KOPT-K1 (cell line): ENCODE data around the gene FLG2.
"Not testable (repeated sequence)": the region's sequence is repeated elsewhere in the genome, so short reads cannot be mapped to it uniquely, and the experiment has no call there.

Experiments used
- H3K27ac ChIP-seq: fragments of 200-600 bp; sonication (generic); 2 replicates; pipeline ENCODE4 v1.5.1; 2016; ENCODE audit warnings: antibody characterized with exemption, mild to moderate bottlenecking, low read depth, low read length; ENCODE audit not compliant: poor library complexity, severe bottlenecking
- H3K36me3 ChIP-seq: fragments of 200-600 bp; sonication (generic); 2 replicates; pipeline ENCODE4 v1.5.1; 2017; ENCODE audit warnings: antibody characterized with exemption, mild to moderate bottlenecking, low read length, moderate library complexity; ENCODE audit not compliant: insufficient read depth
- H3K9me3 ChIP-seq: fragments of 200-600 bp; sonication (generic); 2 replicates; pipeline ENCODE4 v1.5.1; 2017; ENCODE audit warnings: antibody characterized with exemption, low read length, mild to moderate bottlenecking; ENCODE audit not compliant: insufficient read depth, poor library complexity, severe bottlenecking

The FLG2 gene

DNA sequence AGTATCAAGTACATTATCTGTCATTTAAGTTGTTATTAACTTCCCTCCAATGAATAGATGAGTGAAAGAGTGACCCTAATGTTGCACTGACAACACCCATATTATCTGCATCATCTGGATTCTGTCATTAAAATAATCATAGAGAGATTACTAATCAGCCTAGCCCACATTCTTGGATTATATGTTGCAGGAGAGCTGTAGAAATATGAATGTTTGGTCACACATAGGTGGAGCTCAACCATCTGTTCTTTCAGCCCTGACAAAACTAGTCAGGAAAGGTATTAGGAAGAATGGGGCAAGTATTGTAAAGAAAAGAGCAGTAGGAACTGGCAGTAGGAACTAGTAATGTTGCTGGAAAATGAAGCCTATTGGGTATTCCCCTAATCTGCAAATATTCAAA, 15.4 kb downstream of the FLG2 start:
- H3K27ac ChIP-seq, result no peak overlapping the region
- H3K9me3 ChIP-seq, result no peaks in the 10 kb centered on the region

DNA sequence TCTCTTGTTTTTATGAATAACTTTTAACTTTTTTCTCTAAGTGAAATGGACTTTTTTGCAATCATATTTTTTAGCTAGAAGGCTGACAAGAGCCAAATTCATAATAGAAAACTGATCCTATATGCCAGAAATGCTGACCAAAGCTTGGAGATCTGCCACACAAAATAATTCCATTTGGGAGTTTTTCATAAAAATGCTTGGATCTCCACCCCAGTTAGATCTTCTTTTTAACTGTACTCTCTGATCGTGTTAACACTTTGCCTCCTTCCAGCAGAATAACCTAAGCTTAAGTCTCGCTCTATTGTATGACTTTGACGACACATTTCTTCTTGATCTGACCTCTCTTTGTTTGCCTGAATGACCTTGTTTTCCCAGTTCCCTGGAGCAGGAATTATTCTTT, 16.8 kb downstream of the FLG2 start:
- no peaks in the 10 kb centered on the region for H3K36me3 ChIP-seq
- H3K9me3 ChIP-seq, result no peaks in the 10 kb centered on the region
- H3K27ac ChIP-seq, result no peak overlapping the region

More for the DNA sequence above, 15.4 kb downstream of the FLG2 start:
- no peaks in the 10 kb centered on the region for H3K36me3 ChIP-seq

DNA sequence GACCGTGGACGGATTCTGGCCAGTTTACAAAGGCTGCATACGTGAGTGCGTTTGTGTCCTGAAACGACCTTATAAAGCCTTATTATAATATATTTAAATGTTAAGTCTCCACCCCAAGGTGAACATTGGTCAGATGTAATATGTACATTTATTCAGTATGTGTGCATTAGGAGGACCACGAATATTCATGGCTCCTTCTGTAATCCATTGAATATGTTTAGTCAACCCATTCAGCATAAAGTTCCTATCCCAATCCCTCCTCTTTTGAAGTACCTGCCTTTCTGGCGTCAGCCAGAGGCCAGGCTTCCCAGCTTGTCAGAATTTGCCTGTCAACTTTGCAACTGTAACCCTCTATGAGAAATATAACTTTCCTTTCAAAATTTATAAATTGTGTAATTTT, 24.4 kb downstream of the FLG2 start:
- Histone ChIP-seq H3K27ac (no peak overlapping the region), H3K9me3 (no peaks in the 10 kb centered on the region)

DNA sequence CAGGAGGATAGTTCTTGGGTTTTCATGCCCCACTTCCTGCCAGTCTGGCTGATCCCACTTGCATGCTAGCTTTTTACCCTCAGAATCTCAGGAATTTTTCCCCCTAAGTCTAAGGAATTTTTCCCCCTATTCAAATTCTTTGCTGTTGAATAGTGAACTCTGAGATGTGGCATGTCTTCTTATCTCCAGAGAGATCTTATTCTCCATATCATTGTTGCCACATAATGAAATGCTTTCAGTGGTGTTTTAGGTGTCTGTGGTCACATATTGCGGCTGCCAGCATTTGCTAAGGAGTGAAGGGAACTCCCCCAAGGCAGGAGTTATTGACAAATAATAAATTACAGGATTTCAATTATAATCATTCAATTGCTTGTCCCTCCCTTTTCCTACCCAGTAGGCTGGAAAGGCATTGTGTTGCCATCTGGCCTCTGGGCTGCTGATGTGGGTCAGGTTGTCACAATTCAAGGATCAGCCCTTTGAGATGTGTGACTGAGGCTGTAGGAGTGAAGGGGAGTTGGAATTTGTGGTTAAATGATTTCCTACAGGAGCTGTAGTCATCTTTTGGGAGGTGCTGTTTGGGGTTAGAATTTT, 30.9 kb downstream of the FLG2 start:
- Histone ChIP-seq H3K36me3 (no peaks in the 10 kb centered on the region), H3K9me3 (no peaks in the 10 kb centered on the region), H3K27ac (no peak overlapping the region)

More for the DNA sequence above, 24.4 kb downstream of the FLG2 start:
- H3K36me3 ChIP-seq, result no peaks in the 10 kb centered on the region

DNA sequence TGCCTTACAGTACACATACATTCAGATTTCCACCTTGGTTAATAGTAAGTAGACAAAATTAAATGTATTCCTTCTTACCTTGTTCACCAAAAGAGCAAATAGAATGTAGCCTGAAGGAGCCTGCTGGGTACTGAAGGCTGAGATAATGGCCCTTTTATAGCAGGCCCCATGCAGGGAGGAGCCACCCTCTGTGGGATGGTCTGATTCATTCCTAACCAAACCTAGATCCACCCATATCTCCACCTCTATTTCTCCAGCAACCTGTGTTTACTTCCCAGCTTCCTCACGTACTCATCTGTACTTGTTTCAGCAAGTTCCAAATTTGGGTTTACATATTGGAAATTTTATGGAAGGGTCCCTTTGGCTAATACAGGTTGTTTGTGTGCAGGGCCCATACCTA, 34.7 kb downstream of the FLG2 start, which contains the start of gene FLG:
TSS of gene FLG (minus strand) at position 129 of the 400 bp plus-strand sequence. CDS start 9,783 bp downstream, outside the sequence.
- Histone ChIP-seq H3K27ac (no peak within 1 kb of the TSS), H3K36me3 (no peaks in the 10 kb centered on the region), H3K9me3 (no peaks in the 10 kb centered on the region)

DNA sequence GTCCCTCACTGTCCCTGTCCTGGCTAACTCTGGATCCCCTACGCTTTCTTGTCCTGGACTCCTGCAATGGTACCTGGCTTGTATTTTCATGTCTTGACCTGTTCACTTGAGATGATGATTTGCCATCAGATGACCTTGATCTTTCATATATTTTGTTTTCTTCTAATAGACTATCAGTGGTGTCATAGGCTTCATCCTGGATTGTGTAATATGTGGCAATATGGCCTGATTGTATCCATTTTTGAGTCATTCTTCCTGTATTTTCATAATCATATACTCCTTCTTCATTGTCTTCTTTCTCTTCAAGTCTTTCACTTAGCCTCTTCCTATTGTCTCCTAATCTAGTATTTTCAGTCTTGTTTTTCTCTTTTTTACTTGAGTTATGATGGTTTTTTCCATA, 45.8 kb downstream of the FLG2 start:
- Histone ChIP-seq H3K9me3 (no peaks in the 10 kb centered on the region), H3K27ac (no peak overlapping the region)

DNA sequence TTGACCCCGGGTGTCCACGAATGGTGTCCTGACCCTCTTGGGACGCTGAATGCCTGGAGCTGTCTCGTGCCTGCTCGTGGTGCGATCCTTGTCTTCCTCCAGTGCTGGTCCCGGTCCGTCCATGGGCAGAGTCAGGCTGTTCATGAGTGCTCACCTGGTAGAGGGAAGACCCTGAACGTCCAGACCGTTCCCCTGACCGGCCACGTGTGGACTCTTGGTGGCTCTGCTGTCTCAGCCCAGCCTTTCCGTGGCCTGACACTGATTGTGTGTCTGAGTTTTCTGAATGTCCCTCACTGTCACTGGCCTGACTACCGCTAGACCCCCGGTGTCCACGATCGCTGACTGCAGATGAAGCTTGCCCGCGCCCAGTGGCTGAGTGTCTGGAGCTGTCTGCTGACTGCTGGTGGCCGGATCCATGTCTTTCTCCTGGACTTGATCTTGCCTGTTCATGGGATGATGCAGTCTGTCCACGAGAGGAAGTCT, 46.4 kb downstream of the FLG2 start:
- no peaks in the 10 kb centered on the region for H3K36me3 ChIP-seq
- no peaks in the 10 kb centered on the region for H3K9me3 ChIP-seq
- no peak overlapping the region for H3K27ac ChIP-seq

More for the DNA sequence above, 45.8 kb downstream of the FLG2 start:
- H3K36me3 ChIP-seq, result no peaks in the 10 kb centered on the region

DNA sequence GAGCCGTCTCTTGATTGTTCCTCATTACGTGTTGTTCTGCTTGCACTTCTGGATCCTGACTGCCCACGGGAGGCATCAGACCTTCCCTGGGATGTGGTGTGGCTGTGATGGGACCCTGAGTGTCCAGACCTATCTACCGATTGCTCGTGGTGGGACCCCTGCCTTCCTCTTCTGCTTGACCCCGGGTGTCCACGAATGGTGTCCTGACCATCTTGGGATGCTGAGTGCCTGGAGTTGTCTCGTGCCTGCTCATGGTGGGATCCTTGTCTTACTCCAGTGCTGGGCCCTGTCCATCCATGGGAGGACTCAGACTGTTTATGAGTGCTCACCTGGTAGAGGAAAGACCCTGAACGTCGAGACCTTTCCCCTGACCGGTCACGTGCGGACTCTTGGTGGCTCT, 47.6 kb downstream of the FLG2 start:
- not testable (repeated sequence) for H3K9me3 ChIP-seq, H3K36me3 ChIP-seq, H3K27ac ChIP-seq

DNA sequence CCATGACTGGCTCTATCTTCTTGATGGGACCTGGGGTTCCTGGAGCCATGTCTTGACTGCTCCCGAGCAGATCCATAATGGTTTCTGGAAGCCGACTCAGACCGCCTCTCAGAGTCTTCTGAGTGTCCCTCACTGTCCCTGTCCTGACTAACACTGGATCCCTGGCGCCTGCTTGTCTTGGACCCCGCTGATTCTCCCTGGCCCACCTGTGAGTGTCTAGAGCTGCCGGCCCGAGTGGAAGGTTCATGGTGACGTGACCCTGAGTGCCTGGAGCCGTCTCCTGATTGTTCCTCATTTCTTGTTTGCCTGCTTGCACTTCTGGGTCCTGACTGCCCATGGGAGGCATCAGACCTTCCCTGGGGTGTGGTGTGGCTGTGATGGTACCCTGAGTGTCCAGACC, 49.9 kb downstream of the FLG2 start:
- H3K27ac ChIP-seq, result no peak overlapping the region
- H3K36me3 ChIP-seq, result no peaks in the 10 kb centered on the region
- H3K9me3 ChIP-seq, result no peaks in the 10 kb centered on the region

DNA sequence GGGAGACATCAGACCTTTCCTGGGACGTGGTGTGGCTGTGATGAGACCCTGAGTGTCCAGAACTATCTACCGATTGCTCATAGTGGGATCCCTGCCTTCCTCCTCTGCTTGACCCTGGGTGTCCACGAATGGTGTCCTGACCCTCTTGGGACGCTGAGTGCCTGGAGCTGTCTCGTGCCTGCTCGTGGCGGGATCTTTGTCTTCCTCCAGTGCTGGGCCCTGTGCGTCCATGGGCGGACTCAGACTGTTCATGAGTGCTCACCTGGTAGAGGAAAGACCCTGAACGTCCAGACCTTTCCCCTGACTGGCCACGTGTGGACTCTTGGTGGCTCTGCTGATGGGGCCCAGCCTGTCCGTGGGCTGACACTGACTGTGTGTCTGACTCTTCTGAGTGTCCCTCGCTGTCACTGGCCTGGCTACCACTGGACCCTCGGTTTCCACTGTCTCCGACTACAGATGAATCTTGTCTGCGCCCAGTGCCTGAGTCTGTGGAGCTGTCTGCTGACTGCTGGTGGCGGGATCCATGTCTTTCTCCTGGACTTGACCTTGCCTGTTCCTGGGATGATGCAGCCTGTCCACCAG, 50.4 kb downstream of the FLG2 start:
- H3K36me3 ChIP-seq, H3K9me3 ChIP-seq, H3K27ac ChIP-seq: not testable (repeated sequence)

DNA sequence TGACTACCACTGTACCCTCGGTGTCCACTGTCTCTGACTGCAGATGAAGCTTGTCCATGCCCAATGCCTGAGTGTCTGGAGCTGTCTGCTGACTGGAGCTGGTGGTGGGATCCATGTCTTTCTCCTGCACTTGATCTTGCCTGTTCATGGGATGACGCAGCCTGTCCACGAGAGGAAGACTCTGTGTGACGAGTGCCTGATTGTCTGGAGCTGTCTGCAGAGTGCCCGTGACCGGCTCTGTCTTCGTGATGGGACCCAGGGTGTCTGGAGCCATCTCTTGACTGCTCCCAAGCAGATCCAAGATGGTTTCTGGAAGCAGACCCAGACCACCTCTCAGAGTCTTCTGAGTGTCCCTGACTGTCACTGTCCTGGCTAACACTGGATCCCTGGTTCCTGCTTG, 51.0 kb downstream of the FLG2 start:
- H3K36me3 ChIP-seq, H3K9me3 ChIP-seq, H3K27ac ChIP-seq: not testable (repeated sequence)

DNA sequence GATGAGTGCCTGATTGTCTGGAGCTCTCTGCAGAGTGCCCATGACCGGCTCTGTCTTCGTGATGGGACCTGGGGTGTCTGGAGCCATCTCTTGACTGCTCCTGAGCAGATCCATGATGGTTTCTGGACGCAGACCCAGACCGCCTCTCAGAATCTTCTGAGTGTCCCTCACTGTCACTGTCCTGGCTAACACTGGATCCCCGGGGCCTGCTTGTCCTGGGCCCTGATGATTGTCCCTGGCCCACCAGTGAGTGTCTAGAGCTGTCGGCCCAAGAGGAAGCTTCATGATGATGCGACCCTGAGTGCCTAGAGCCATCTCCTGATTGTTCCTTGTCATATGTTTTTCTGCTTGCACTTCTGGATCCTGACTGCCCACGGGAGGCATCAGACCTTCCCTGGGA, 51.8 kb downstream of the FLG2 start:
- not testable (repeated sequence) for H3K27ac ChIP-seq, H3K36me3 ChIP-seq, H3K9me3 ChIP-seq

DNA sequence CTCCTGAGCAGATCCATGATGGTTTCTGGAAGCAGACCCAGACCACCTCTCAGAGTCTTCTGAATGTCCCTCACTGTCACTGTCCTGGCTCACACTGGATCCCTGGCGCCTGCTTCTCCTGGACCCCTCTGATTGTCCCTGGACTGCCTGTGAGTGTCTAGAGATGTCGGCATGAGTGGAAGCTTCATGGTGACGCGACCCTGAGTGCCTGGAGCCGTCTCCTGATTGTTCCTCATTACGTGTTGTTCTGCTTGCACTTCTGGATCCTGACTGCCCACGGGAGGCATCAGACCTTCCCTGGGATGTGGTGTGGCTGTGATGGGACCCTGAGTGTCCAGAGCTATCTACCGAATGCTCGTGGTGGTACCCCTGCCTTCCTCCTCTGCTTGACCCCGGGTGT, 53.7 kb downstream of the FLG2 start:
- not testable (repeated sequence) for H3K36me3 ChIP-seq, H3K9me3 ChIP-seq, H3K27ac ChIP-seq

DNA sequence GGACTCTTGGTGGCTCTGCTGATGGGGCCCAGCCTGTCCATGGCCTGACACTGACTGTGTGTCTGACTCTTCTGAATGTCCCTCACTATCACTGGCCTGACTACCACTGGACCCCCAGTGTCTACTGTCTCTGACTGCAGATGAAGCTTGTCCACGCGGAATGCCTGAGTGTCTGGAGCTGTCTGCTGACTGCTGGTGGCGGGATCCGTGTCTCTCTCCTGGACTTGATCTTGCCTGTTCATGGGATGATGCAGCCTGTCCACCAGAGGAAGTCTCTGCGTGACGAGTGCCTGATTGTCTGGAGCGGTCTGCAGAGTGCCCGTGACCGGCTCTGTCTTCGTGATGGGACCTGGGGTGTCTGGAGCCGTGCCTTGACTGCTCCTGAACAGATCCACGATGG, 55.0 kb downstream of the FLG2 start:
- not testable (repeated sequence) for H3K9me3 ChIP-seq, H3K36me3 ChIP-seq

DNA sequence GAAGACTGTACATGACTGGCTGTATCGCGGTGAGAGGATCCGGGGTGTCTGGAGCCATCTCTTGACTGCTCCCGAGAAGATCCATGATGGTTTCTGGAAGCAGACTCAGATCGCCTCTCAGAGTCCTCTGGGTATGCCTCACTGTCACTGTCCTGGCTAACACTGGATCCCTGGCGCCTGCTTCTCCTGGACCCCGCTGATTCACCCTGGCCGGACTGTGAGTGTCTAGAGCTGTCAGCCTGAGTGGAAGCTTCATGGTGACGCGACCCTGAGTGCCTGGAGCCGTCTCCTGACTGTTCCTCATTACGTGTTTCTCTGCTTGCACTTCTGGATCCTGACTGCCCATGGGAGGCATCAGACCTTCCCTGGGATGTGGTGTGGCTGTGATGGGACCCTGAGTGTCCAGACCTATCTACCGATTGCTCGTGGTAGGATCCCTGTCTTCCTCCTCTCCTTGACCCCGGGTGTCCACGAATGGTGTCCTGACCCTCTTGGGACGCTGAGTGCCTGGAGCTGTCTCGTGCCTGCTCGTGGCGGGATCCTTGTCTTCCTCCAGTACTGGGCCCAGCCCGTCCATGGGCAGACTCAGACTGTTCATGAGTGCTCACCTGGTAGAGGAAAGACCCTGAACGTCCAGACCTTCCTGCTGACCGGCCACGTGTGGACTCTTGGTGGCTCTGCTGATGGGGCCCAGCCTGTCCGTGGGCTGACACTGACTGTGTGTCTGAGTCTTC, 56.5 kb downstream of the FLG2 start:
- not testable (repeated sequence) for H3K36me3 ChIP-seq, H3K27ac ChIP-seq, H3K9me3 ChIP-seq

More for the DNA sequence above, 55.0 kb downstream of the FLG2 start:
- not testable (repeated sequence) for H3K27ac ChIP-seq
